HPDE6-E6E7 (cell line): ENCODE results near the gene ANKLE1.
A peak's percentile ranks its signal among the peaks of the same experiment; 100 is the strongest.
"Not testable (repeated sequence)": the region's sequence is repeated elsewhere in the genome, so short reads cannot be mapped to it uniquely, and the experiment has no call there.

ENCODE experiments used
- DNase-seq: peaks from one replicate; pipeline ENCODE4 v3.0.0; 2011; ENCODE audit warnings: missing footprints; ENCODE audit errors: extremely low spot score

Gene ANKLE1

GRCh38 chr19:17283504-17283996, 1.8 kb downstream of the ANKLE1 start:
- no peak for DNase-seq

- no peak for DNase-seq
Measured at GRCh38 chr19:17285415-17286135, 3.9 kb downstream of the ANKLE1 start.

GRCh38 chr19:17286263-17286662, 4.6 kb downstream of the ANKLE1 start:
- DNase-seq, result no peak

GRCh38 chr19:17286752-17287151, 5.1 kb downstream of the ANKLE1 start:
- no peak for DNase-seq

- DNase-seq, result no peak
Measured at GRCh38 chr19:17289489-17289888, 7.8 kb downstream of the ANKLE1 start.

- peak; percentile 97 for DNase-seq
Measured at GRCh38 chr19:17292301-17293074, 10.8 kb downstream of the ANKLE1 start.

GRCh38 chr19:17293605-17294004, 11.9 kb downstream of the ANKLE1 start:
- no peak for DNase-seq

GRCh38 chr19:17294051-17294891, 12.6 kb downstream of the ANKLE1 start:
- DNase-seq, result no peak

GRCh38 chr19:17295551-17295950, 13.8 kb downstream of the ANKLE1 start:
- not testable (repeated sequence) for DNase-seq

GRCh38 chr19:17296273-17296672, 14.6 kb downstream of the ANKLE1 start:
- DNase-seq, result peak; percentile 76

- DNase-seq, result no peak
Measured at GRCh38 chr19:17296976-17297375, 15.3 kb downstream of the ANKLE1 start.

GRCh38 chr19:17300992-17301619, 19.4 kb downstream of the ANKLE1 start:
- no peak for DNase-seq

- DNase-seq, result no peak
Measured at GRCh38 chr19:17302391-17303166, 20.9 kb downstream of the ANKLE1 start.

GRCh38 chr19:17303167-17303939, 21.7 kb downstream of the ANKLE1 start, which contains the start of gene ABHD8:
Gene ABHD8 (minus strand): TSS chr19:17303425. CDS start chr19:17301616, 1,809 bp downstream.
- peak; percentile 89 for DNase-seq

- no peak for DNase-seq
Measured at GRCh38 chr19:17303940-17304267, 22.2 kb downstream of the ANKLE1 start.

GRCh38 chr19:17304386-17305215, 22.9 kb downstream of the ANKLE1 start:
- no peak for DNase-seq

- no peak for DNase-seq
Measured at GRCh38 chr19:17305216-17305516, 23.5 kb downstream of the ANKLE1 start.

GRCh38 chr19:17305517-17306284, 24.0 kb downstream of the ANKLE1 start, which contains the start of gene MRPL34:
Gene MRPL34 (plus strand): TSS chr19:17305872. CDS start chr19:17305893, 21 bp downstream.
- peak; percentile 86 for DNase-seq
